Mesendoderm (in vitro differentiated cells): Measurements from ENCODE around the gene HMGXB3.

ENCODE experiments used
- DNase-seq: peaks from one replicate; pipeline ENCODE4 v3.0.0; 2013
- H2AK5ac ChIP-seq: 2 replicates; pipeline ENCODE4 v1.6.1; 2013; ENCODE audit warnings: low read length, inconsistent platforms
- H2BK120ac ChIP-seq: 2 replicates; pipeline ENCODE4 v1.6.1; 2013; ENCODE audit warnings: low read depth, mild to moderate bottlenecking, low read length, moderate library complexity, mixed read lengths
- H2BK15ac ChIP-seq: replicated peaks from 2 replicates; pipeline ENCODE4 v1.6.1; 2013; ENCODE audit warnings: low read depth, mild to moderate bottlenecking, moderate library complexity
- H2BK5ac ChIP-seq: 2 replicates; pipeline ENCODE4 v1.6.1; 2013; ENCODE audit warnings: low read length, inconsistent platforms
- H3K18ac ChIP-seq: 2 replicates; pipeline ENCODE4 v1.6.1; 2013; ENCODE audit warnings: mild to moderate bottlenecking, low read length, mixed read lengths
- H3K23ac ChIP-seq: one replicate; pipeline ENCODE4 v1.6.1; 2013; ENCODE audit warnings: low read length
- H3K27ac ChIP-seq: 2 replicates; pipeline ENCODE4 v1.5.1; 2013; ENCODE audit warnings: low read depth, mild to moderate bottlenecking, inconsistent platforms, low read length, moderate library complexity
- H3K27me3 ChIP-seq: 2 replicates; pipeline ENCODE4 v1.6.1; 2013; ENCODE audit warnings: low read length, control low read depth, mild to moderate bottlenecking, inconsistent platforms; ENCODE audit not compliant: insufficient read depth, poor library complexity
- H3K36me3 ChIP-seq: 2 replicates; pipeline ENCODE4 v1.6.1; 2013; ENCODE audit warnings: low read length, inconsistent platforms; ENCODE audit not compliant: control insufficient read depth, insufficient read depth
- H3K4ac ChIP-seq: one replicate; pipeline ENCODE4 v1.6.1; 2013; ENCODE audit warnings: low read depth, mild to moderate bottlenecking, low read length, moderate library complexity
- H3K4me1 ChIP-seq: 2 replicates; pipeline ENCODE4 v1.6.1; 2013; ENCODE audit warnings: low read depth, low read length, inconsistent platforms; ENCODE audit not compliant: control insufficient read depth
- H3K4me2 ChIP-seq: 2 replicates; pipeline ENCODE4 v1.6.1; 2013; ENCODE audit warnings: low read length
- H3K4me3 ChIP-seq: 2 replicates; pipeline ENCODE4 v1.5.1; 2013; ENCODE audit warnings: mild to moderate bottlenecking, low read length
- H3K56ac ChIP-seq: one replicate; pipeline ENCODE4 v1.6.1; 2013; ENCODE audit warnings: low read length
- H3K79me1 ChIP-seq: 2 replicates; pipeline ENCODE4 v1.6.1; 2013; ENCODE audit warnings: low read length, inconsistent platforms
- H3K79me2 ChIP-seq: 2 replicates; pipeline ENCODE4 v1.6.1; 2013; ENCODE audit warnings: mild to moderate bottlenecking, low read length; ENCODE audit not compliant: control insufficient read depth, insufficient read depth
- H3K9ac ChIP-seq: 2 replicates; pipeline ENCODE4 v1.6.1; 2013; ENCODE audit warnings: low read length, inconsistent platforms
- H4K5ac ChIP-seq: one replicate; pipeline ENCODE4 v1.6.1; 2013; ENCODE audit warnings: low read length
- H4K8ac ChIP-seq: one replicate; pipeline ENCODE4 v1.6.1; 2013; ENCODE audit warnings: low read depth, mild to moderate bottlenecking, control low read depth, low read length, moderate library complexity
- WGBS: extraction: QIAGEN DNeasy Blood & Tissue Kit; methylation state at CpG from one replicate; pipeline ENCODE4 v1.1.7; 2013; ENCODE audit warnings: low lambda C conversion rate, missing lambda C conversion rate; ENCODE audit not compliant: insufficient coverage; ENCODE audit errors: extremely low coverage; 5-methylcytosine and 5-hydroxymethylcytosine counted together

Gene HMGXB3

DNA sequence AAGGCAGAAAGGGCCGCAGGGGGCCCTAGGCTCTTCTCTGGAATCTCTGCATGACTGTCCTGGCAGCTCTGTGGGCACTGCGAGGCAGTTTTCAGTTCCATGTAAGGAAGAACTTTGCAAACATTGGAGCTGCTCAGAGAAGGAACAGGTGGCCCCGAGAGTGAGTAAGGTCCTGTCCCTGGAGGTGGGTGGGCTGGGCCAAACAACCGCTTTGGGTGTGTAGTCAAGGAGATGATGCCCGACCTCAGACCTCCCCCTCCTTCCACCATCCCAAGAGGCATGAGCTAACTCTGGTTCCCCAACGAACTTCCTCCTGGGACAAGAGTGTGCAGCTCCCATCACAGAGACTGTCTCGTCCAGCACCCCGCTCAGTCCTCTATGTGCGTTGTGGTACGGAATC lies 65.3 kb downstream of the HMGXB3 start:
- H3K79me2 ChIP-seq = no peaks in the 10 kb centered on the region
- no peak overlapping the region for H2AK5ac ChIP-seq
- H2BK120ac ChIP-seq = no peak overlapping the region
- H3K4me1 ChIP-seq = no peaks in the 10 kb centered on the region
- H3K27me3 ChIP-seq = no peaks in the 10 kb centered on the region
- no peak overlapping the region for H3K4me2 ChIP-seq
- no peak for DNase-seq
- H3K36me3 ChIP-seq = no peaks in the 10 kb centered on the region
- no peak overlapping the region for H3K4me3 ChIP-seq
- no peak overlapping the region for H2BK5ac ChIP-seq
- H3K23ac ChIP-seq = no peak overlapping the region
- no peak overlapping the region for H3K56ac ChIP-seq
- no peak overlapping the region for H4K8ac ChIP-seq
- whole genome bisulfite sequencing = no CpG with 5 or more reads among the region's 10 CpGs
- H3K79me1 ChIP-seq = no peaks in the 10 kb centered on the region
- no peak overlapping the region for H3K4ac ChIP-seq
- H3K18ac ChIP-seq = no peak overlapping the region
- H4K5ac ChIP-seq = no peak overlapping the region
- no peak overlapping the region for H3K9ac ChIP-seq
- H3K27ac ChIP-seq = no peak overlapping the region
- H2BK15ac ChIP-seq = no peak overlapping the region

DNA sequence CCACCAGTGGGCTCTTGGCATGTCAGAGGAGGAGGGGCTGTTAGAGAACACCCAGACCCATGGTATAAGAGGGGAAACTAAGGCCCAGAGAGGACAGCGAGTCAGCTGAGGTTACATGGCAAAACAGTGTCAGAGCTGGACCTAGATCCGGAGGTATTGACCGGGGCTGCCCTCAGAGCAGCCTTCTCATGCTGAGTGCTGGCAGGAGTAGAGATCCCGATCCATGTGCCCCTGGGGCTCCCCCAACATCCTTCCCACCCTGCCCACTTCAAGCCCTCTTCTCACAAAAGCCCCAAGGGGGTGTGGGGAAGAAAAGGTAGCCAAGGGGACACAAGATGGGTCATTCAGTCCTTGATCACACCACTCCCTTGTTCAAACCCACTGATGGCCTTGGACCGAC lies 65.9 kb downstream of the HMGXB3 start:
- Histone ChIP-seq H3K4ac (no peak overlapping the region), H3K9ac (no peak overlapping the region), H2BK15ac (no peak overlapping the region), H3K4me3 (no peak overlapping the region), H3K36me3 (no peaks in the 10 kb centered on the region), H4K8ac (no peak overlapping the region), H4K5ac (no peak overlapping the region), H3K27me3 (no peaks in the 10 kb centered on the region), H3K23ac (no peak overlapping the region), H3K79me2 (no peaks in the 10 kb centered on the region), H3K18ac (no peak overlapping the region), H2BK120ac (no peak overlapping the region), H3K79me1 (no peaks in the 10 kb centered on the region), H3K4me2 (no peak overlapping the region), H3K56ac (no peak overlapping the region), H2AK5ac (no peak overlapping the region), H2BK5ac (no peak overlapping the region), H3K4me1 (no peaks in the 10 kb centered on the region), H3K27ac (no peak overlapping the region)
- DNase-seq = no peak
- WGBS = no CpG with 5 or more reads among the region's 5 CpGs

DNA sequence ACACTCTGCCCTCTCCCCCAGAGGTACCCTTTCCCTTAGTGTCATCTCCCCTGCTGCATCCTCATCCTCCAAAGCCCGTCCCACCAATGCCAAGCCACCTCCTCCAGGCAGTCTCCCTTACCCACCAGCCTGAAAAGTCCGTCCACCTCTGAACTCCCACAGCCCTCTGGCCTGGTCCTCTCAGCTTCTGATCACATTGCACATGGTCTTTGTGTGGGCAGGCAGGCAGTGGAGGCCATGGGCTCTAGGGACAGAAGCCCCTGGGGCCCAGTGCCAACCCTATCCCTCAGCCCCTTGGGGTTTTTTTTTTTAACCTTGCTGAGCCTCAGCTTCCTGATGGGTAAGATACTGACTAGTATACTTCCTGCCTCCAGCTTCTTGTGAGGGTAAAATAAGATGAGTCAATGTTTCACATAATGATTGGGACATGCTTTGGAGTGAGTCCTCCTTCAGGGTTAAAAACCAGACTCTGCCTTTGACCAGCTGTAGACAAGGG lies 66.4 kb downstream of the HMGXB3 start:
- no peak overlapping the region for H4K8ac ChIP-seq
- no peak overlapping the region for H2BK120ac ChIP-seq
- no peak overlapping the region for H3K23ac ChIP-seq
- H2BK5ac ChIP-seq = no peak overlapping the region
- no CpG with 5 or more reads among the region's 2 CpGs for WGBS
- H4K5ac ChIP-seq = no peak overlapping the region
- no peak overlapping the region for H3K4me3 ChIP-seq
- H3K56ac ChIP-seq = no peak overlapping the region
- no peak overlapping the region for H3K9ac ChIP-seq
- H3K18ac ChIP-seq = no peak overlapping the region
- H3K4ac ChIP-seq = no peak overlapping the region
- no peak overlapping the region for H2AK5ac ChIP-seq
- H3K27me3 ChIP-seq = no peaks in the 10 kb centered on the region
- DNase-seq = no peak
- H3K4me2 ChIP-seq = no peak overlapping the region
- H3K79me2 ChIP-seq = no peaks in the 10 kb centered on the region
- no peak overlapping the region for H2BK15ac ChIP-seq
- H3K36me3 ChIP-seq = no peaks in the 10 kb centered on the region
- no peaks in the 10 kb centered on the region for H3K4me1 ChIP-seq
- H3K79me1 ChIP-seq = no peaks in the 10 kb centered on the region
- H3K27ac ChIP-seq = no peak overlapping the region

DNA sequence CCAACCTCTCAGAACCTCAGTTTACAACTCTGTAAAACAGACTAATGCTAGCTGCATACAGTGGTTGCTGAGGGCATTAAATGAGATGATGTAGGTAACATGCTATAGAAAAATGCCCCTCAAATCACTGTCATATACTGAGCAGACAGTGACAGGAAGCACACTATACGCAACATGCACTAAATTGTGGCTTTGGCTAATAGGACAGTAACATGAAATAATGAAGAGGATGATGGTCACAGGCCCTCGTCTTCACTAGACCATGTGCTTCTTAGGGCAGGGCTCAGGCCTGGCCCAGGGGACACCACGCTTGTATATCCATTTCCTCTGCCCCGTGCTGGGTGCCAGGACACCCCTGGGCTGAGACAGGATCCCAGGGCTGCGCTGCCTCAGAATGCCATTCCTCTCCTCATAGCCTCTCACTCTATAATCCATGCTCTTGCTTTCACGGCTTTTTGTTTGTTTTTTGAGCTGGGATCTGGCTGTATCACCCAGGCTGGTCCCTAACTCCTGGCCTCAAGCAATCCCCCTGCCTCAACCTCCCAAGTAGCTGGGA lies 66.9 kb downstream of the HMGXB3 start:
- no peak overlapping the region for H2BK120ac ChIP-seq
- H3K23ac ChIP-seq = no peak overlapping the region
- H4K8ac ChIP-seq = no peak overlapping the region
- no peak overlapping the region for H2BK5ac ChIP-seq
- no peak for DNase-seq
- no peak overlapping the region for H2AK5ac ChIP-seq
- H3K79me1 ChIP-seq = no peaks in the 10 kb centered on the region
- no peak overlapping the region for H4K5ac ChIP-seq
- no peaks in the 10 kb centered on the region for H3K27me3 ChIP-seq
- H3K56ac ChIP-seq = no peak overlapping the region
- no peak overlapping the region for H3K4me3 ChIP-seq
- H3K79me2 ChIP-seq = no peaks in the 10 kb centered on the region
- no peak overlapping the region for H3K9ac ChIP-seq
- no CpG with 5 or more reads among the region's 6 CpGs for WGBS
- H3K18ac ChIP-seq = no peak overlapping the region
- no peak overlapping the region for H2BK15ac ChIP-seq
- no peak overlapping the region for H3K4me2 ChIP-seq
- H3K36me3 ChIP-seq = no peaks in the 10 kb centered on the region
- no peaks in the 10 kb centered on the region for H3K4me1 ChIP-seq
- H3K4ac ChIP-seq = no peak overlapping the region
- H3K27ac ChIP-seq = no peak overlapping the region

DNA sequence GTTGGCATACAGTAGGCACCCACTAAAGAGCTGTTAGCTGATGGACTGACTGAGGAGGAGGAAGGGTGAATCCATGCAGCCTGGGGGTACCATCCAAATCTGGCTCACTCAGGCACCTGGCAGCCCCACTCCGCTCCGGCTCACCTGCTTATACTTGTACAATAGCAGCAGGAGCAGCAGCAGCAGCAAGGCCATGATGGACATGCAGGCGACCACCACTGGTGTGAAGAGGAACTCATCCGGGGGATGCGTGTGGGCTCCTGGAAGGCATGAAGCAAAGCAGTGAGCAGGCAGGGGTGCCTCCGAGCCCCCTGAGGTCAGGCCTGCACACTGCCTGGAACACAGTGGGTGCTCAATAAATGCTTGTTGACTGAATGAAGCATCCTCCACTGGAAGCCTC lies 67.5 kb downstream of the HMGXB3 start:
- Histone ChIP-seq H2BK120ac (no peak overlapping the region), H2AK5ac (no peak overlapping the region), H3K9ac (no peak overlapping the region), H3K23ac (no peak overlapping the region), H3K4me1 (no peaks in the 10 kb centered on the region), H4K5ac (no peak overlapping the region), H3K36me3 (no peaks in the 10 kb centered on the region), H2BK5ac (no peak overlapping the region), H3K27me3 (no peaks in the 10 kb centered on the region), H3K27ac (no peak overlapping the region), H3K79me1 (no peaks in the 10 kb centered on the region), H3K4me2 (no peak overlapping the region), H3K4me3 (no peak overlapping the region), H3K79me2 (no peaks in the 10 kb centered on the region), H2BK15ac (no peak overlapping the region), H4K8ac (no peak overlapping the region), H3K18ac (no peak overlapping the region), H3K4ac (no peak overlapping the region), H3K56ac (no peak overlapping the region)
- no peak for DNase-seq
- WGBS = no CpG with 5 or more reads among the region's 6 CpGs

DNA sequence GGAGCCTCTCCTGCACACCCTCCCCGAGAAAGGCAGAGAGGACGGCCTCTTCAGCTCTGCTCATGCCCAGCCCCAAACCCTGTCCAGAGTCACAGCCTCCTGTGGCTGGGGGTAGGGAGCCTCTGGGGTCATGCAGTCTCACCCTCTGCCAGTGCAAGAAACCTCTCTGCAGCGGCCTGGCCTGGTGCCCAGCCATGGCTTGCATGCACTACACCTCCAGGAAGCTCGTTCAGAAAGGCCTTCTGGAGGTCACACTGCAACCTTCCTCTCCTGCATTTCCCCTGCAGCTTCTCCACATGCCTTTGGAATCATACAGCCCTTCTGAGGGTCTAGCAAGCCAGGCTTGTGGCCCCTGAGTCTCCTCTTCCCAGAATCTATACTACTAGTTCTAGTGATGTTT lies 67.9 kb downstream of the HMGXB3 start:
- Histone ChIP-seq H2BK120ac (no peak overlapping the region), H4K5ac (no peak overlapping the region), H3K23ac (no peak overlapping the region), H3K4me2 (no peak overlapping the region), H3K27ac (no peak overlapping the region), H3K27me3 (no peaks in the 10 kb centered on the region), H3K18ac (no peak overlapping the region), H3K79me2 (no peaks in the 10 kb centered on the region), H3K56ac (no peak overlapping the region), H3K4me3 (no peak overlapping the region), H3K9ac (no peak overlapping the region), H2BK5ac (no peak overlapping the region), H3K4me1 (no peaks in the 10 kb centered on the region), H3K4ac (no peak overlapping the region), H3K36me3 (no peaks in the 10 kb centered on the region), H4K8ac (no peak overlapping the region), H3K79me1 (no peaks in the 10 kb centered on the region), H2AK5ac (no peak overlapping the region), H2BK15ac (no peak overlapping the region)
- no CpG with 5 or more reads among the region's 4 CpGs for WGBS
- DNase-seq = no peak
